GM20000 (cell line): Measurements from ENCODE around the gene LRBA.
"Not testable (repeated sequence)": the region's sequence is repeated elsewhere in the genome, so short reads cannot be mapped to it uniquely, and the experiment has no call there.

Experiments used
- DNase-seq: peaks from one replicate; pipeline ENCODE4 v3.0.0; 2012; ENCODE audit warnings: low spot score
- TF ChIP-seq, protein P1 (sequence below): IDR thresholded peaks from 2 replicates; pipeline ENCODE4 v1.5.1; 2012; ENCODE audit warnings: mild to moderate bottlenecking, control low read depth; ENCODE audit errors: extremely low read depth, missing control alignments

LRBA gene

DNA sequence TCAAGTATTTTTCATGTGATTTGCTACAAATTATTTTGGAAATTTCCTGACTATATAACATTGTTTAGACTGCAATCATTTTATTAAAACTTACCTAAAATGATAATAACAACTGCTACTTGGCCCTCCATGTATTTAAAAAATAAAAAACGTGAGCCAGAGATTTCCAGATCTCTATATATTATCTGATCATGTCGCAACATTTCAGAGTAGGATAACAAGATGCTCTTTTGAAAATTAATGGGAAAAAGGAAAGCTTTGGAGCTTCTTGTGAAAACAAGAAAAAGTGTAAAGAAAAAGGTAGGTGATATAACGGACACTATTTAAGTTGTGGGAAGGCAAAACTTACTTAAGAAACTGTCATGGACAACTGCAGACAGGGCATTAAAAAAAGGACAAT lies 448.0 kb downstream of the LRBA start:
- TF ChIP-seq, protein P1, sequence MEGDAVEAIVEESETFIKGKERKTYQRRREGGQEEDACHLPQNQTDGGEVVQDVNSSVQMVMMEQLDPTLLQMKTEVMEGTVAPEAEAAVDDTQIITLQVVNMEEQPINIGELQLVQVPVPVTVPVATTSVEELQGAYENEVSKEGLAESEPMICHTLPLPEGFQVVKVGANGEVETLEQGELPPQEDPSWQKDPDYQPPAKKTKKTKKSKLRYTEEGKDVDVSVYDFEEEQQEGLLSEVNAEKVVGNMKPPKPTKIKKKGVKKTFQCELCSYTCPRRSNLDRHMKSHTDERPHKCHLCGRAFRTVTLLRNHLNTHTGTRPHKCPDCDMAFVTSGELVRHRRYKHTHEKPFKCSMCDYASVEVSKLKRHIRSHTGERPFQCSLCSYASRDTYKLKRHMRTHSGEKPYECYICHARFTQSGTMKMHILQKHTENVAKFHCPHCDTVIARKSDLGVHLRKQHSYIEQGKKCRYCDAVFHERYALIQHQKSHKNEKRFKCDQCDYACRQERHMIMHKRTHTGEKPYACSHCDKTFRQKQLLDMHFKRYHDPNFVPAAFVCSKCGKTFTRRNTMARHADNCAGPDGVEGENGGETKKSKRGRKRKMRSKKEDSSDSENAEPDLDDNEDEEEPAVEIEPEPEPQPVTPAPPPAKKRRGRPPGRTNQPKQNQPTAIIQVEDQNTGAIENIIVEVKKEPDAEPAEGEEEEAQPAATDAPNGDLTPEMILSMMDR, result no peak
- no peak for DNase-seq

DNA sequence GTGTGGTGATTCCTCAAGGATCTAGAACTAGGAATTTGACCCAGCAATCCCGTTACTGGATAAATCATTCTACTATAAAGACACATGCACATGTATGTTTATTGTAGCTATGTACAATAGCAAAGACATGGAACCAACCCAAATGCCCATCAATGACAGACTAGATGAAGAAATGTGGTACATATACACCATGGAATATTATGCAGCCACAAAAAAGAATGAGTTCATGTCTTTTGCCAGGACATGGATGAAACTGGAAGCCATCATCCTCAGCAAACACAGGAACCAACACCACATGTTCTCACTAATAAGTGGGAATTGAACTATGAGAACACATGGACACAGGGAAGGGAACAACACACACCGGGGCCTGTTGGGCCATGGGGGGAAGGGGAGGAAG lies 450.1 kb downstream of the LRBA start:
- not testable (repeated sequence) for DNase-seq

DNA sequence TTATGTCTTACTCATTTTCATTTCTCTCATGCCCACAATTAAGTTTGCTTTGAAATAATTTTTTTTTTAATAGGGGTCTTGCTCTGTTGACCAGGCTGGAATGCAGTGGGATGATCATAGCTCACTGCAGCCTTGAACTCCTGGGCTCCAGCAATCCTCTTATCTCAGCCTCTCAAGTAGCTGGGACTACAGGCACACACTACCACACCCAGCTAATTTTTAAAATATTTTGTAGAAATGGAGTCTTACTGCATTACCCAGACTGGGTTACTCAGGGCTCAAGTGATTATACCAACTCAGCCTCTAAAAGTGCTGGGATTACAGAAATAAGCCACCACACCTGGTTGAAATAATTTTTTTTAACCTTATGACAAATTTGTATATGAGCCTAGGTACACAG lies 452.3 kb downstream of the LRBA start:
- no peak for DNase-seq
- TF ChIP-seq, protein P1, result no peak

DNA sequence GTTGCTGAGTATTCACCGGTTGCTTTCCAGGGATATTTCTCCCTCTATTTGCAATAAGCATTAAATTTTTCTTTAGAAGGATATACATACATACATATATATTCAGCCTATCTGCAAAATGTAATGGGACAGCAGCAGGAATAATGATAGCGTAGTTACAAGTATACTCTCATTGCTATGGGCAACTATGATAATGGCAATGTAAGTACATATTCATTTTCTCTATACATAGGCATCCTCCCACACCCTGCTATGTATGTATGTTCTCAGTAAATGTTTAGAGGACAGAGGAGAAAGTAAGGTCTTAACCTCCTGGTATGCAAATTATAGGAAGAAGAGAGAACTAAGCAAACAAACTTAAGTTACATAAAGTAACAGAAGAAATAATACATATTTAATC lies 452.8 kb downstream of the LRBA start:
- TF ChIP-seq, protein P1, result no peak
- no peak for DNase-seq

DNA sequence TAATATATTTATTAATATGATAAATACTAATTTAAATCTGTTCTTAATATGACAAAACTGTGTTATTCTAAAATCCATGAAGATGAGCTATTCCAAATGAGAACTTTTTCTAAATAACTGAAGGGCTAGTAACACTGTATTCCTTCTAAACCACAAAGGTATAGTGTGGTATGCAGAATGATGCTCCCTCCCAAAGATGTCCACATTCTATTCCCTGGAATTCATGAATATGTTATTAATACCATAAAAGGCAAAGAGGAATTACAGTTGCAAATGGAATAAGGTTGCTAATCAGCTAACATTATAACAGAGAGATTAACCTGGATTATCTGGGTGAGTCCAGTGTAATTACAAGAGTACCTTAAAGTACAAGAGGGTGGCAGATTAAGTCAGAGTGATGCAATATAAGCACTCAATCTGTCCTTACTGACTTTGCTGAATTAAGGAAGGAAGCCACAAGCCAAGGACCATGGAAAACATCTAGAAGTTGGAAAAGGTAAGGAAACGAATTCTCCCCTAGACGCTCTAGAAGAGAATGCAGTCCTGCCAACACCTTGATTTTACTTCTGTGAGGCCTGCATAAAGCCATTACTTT lies 453.8 kb downstream of the LRBA start:
- DNase-seq, result no peak
- TF ChIP-seq, protein P1, result no peak

DNA sequence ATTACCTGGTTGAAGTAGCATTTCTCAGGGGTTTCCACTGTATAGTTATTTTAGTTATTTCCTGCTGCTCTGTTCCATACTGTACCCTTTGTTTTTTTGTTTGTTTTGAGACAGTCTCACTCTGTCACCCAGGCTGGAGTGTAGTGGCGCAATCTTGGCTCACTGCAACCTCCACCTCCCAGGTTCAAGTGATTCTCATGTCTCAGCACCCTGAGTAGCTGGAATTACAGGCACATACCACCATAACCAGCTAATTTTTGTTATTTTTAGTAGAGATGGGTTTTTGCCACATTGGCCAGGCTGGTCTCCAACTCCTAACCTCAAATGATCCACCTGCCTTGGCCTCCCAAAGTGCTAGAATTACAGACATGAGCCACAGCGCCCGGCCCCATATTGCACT lies 457.3 kb downstream of the LRBA start:
- not testable (repeated sequence) for DNase-seq

DNA sequence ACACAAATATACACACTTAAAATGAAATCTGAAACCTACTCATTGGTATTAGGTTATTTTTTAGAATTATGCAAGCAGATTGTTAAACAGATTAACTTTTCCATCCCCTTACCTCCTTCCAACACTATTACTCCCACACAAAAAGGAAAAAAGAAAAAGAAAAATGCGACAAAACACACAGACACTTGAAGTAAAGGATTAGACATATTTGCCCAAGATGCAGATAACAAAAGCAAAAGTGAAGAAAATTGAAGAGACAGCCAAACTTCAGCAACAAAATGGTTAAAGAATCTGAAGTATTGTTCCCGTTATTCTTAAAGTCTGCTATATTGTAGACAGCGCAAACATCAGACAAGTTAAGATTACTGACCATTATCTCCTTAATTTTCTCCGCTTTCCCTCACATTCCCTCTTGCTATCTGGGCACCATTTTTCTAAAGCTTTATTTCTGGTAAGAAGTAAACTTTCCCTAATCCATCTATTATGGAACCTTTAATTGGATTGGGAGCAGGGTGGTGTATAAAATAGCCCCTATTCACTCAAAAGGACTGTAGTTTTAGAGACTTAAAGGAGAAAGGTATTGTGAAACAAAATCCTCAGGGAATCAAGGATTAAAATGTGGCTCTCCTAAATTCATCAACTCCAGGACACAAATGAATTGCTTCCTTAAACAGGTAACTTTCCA lies 467.8 kb downstream of the LRBA start:
- TF ChIP-seq, protein P1, result no peak
- no peak for DNase-seq

DNA sequence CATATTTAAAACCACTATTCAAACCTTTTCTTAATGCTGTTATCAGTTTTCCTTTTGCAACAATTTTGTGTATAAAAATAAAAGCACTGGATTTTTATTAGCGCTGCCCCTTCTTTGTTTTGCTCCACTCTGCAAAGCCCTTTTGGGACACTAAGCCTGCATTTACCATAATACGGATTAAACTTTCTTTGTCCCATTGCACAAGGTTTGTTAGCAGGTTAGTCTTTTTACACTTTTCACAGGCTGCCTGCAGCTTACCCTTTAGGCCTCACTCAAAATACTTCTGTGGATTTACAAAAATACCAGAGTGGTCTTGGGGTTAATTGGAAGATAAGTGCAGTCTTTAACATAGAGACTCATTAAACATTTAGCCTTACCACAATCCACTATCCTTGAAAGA lies 468.8 kb downstream of the LRBA start:
- DNase-seq, result no peak
- TF ChIP-seq, protein P1, result no peak
